Neural crest cell (in vitro differentiated cells): Measurements from ENCODE around the gene C1RL. TPM values are rescaled to one million over a fixed set of nuclear protein-coding genes. Genes with fewer than 3 reads are reported as not detected.

Source experiments
- DNase-seq: peaks from one replicate; pipeline ENCODE4 v3.0.0; 2021; ENCODE audit warnings: low read depth, mixed read lengths, low spot score
- H3K27ac Mint-ChIP-seq: one replicate; pipeline ENCODE4 v1.8.0; 2021; ENCODE audit warnings: mild to moderate bottlenecking, mixed read lengths; ENCODE audit not compliant: unreplicated experiment
- H3K27me3 Mint-ChIP-seq: 2 replicates; pipeline ENCODE4 v1.8.0; 2021; ENCODE audit warnings: low read depth, mild to moderate bottlenecking, mixed read lengths
- H3K36me3 Mint-ChIP-seq: 2 replicates; pipeline ENCODE4 v1.8.0; 2021; ENCODE audit warnings: low read depth, mild to moderate bottlenecking, mixed read lengths
- H3K4me1 Mint-ChIP-seq: 2 replicates; pipeline ENCODE4 v1.8.0; 2021; ENCODE audit warnings: mixed read lengths
- H3K4me3 Mint-ChIP-seq: one replicate; pipeline ENCODE4 v1.8.0; 2021; ENCODE audit warnings: mild to moderate bottlenecking, mixed read lengths
- H3K9me3 Mint-ChIP-seq: 2 replicates; pipeline ENCODE4 v1.8.0; 2021; ENCODE audit warnings: mixed read lengths
- CTCF ChIP-seq: fragments of 200-600 bp; sonication (generic); conservative IDR thresholded peaks from 2 replicates; pipeline ENCODE4 v1.5.0; 2021; ENCODE audit warnings: antibody characterized with exemption, mild to moderate bottlenecking
- total RNA-seq: library from RNA; stranded (reverse); gene quantifications from 2 replicates; pipeline ENCODE4 v1.2.1, GENCODE V29; 2021

The C1RL gene
- total RNA-seq, 1 donor from 2014 or later: 12.8 TPM

- Mint-ChIP-seq H3K36me3 (peaks cover 16% of the 10 kb centered on the region), H3K27me3 (no peaks in the 10 kb centered on the region), H3K9me3 (peaks cover 14% of the 10 kb centered on the region), H3K4me3 (peak overlapping the region; percentile 60), H3K27ac (no peak overlapping the region), H3K4me1 (peaks cover 14% of the 10 kb centered on the region)
- TF ChIP-seq CTCF: no peak
- DNase-seq: no peak
Observed at GRCh38 chr12:7106082-7106481, 2.9 kb downstream of the C1RL start.

GRCh38 chr12:7103837-7104584 lies 5.0 kb downstream of the C1RL start:
- TF ChIP-seq CTCF: no peak
- Mint-ChIP-seq H3K9me3 (peaks cover 14% of the 10 kb centered on the region), H3K27ac (no peak overlapping the region), H3K4me3 (no peak overlapping the region), H3K36me3 (peaks cover 16% of the 10 kb centered on the region), H3K4me1 (peaks cover 8% of the 10 kb centered on the region), H3K27me3 (no peaks in the 10 kb centered on the region)
- no peak for DNase-seq

GRCh38 chr12:7102582-7102981 lies 6.4 kb downstream of the C1RL start:
- Mint-ChIP-seq H3K4me1 (peaks cover under 1% of the 10 kb centered on the region), H3K36me3 (peaks cover 15% of the 10 kb centered on the region), H3K4me3 (no peak overlapping the region), H3K27ac (no peak overlapping the region), H3K27me3 (no peaks in the 10 kb centered on the region), H3K9me3 (peaks cover 14% of the 10 kb centered on the region)
- no peak for TF ChIP-seq CTCF
- DNase-seq: no peak

- Mint-ChIP-seq H3K36me3 (peaks cover 15% of the 10 kb centered on the region), H3K4me1 (no peaks in the 10 kb centered on the region), H3K4me3 (no peak overlapping the region), H3K27ac (no peak overlapping the region), H3K9me3 (peaks cover 13% of the 10 kb centered on the region), H3K27me3 (no peaks in the 10 kb centered on the region)
- DNase-seq: no peak
- TF ChIP-seq CTCF: no peak
Observed at GRCh38 chr12:7101694-7102131, 7.3 kb downstream of the C1RL start.

GRCh38 chr12:7101047-7101693 lies 7.8 kb downstream of the C1RL start:
- Mint-ChIP-seq H3K27ac (no peak overlapping the region), H3K4me3 (no peak overlapping the region), H3K27me3 (no peaks in the 10 kb centered on the region), H3K9me3 (peaks cover 8% of the 10 kb centered on the region), H3K4me1 (no peaks in the 10 kb centered on the region), H3K36me3 (peaks cover 11% of the 10 kb centered on the region)
- no peak for DNase-seq
- TF ChIP-seq CTCF: no peak
